Central memory CD8-positive, alpha-beta T cell (primary cell): ENCODE data around the gene AIFM2.
"Not testable (repeated sequence)": the region's sequence is repeated elsewhere in the genome, so short reads cannot be mapped to it uniquely, and the experiment has no call there.

Source experiments
- ATAC-seq: fragments of 150-1000 bp; cut with Tn5 transposase; replicated peaks from 2 replicates; pipeline ENCODE4 v1.10.0; 2022; ENCODE audit warnings: mild to moderate bottlenecking, moderate FRiP score, moderate number of reproducible peaks; ENCODE audit not compliant: poor library complexity, severe bottlenecking; ENCODE audit errors: extremely low read depth
- DNase-seq, 2 donors: peaks; one replicate each; pipeline ENCODE4 v3.0.0; 2021; ENCODE audit warnings: low spot score in 2 of 2
- H3K27ac Mint-ChIP-seq: one replicate; pipeline ENCODE4 v1.8.0; 2022; ENCODE audit warnings: low read depth, mild to moderate bottlenecking, moderate library complexity, mixed read lengths
- H3K27me3 Mint-ChIP-seq: one replicate; pipeline ENCODE4 v1.8.0; 2022; ENCODE audit warnings: mixed read lengths
- H3K36me3 Mint-ChIP-seq: one replicate; pipeline ENCODE4 v1.8.0; 2022; ENCODE audit warnings: mild to moderate bottlenecking, moderate library complexity, mixed read lengths; ENCODE audit not compliant: insufficient read depth
- H3K4me1 Mint-ChIP-seq: one replicate; pipeline ENCODE4 v1.8.0; 2022; ENCODE audit warnings: mixed read lengths
- H3K4me3 Mint-ChIP-seq: one replicate; pipeline ENCODE4 v1.8.0; 2022; ENCODE audit warnings: mild to moderate bottlenecking, moderate library complexity, mixed read lengths
- H3K9me3 Mint-ChIP-seq: one replicate; pipeline ENCODE4 v1.8.0; 2022; ENCODE audit warnings: mixed read lengths

AIFM2 gene

GRCh38 chr10:70126700-70127395 is 5.8 kb downstream of the AIFM2 start:
- no peak overlapping the region for H3K27ac Mint-ChIP-seq
- H3K36me3 Mint-ChIP-seq, result peaks cover 5% of the 10 kb centered on the region
- no peaks in the 10 kb centered on the region for H3K9me3 Mint-ChIP-seq
- H3K4me1 Mint-ChIP-seq, result peaks cover 4% of the 10 kb centered on the region
- DNase-seq (no peak), ATAC-seq (no peak)
- no peak overlapping the region for H3K4me3 Mint-ChIP-seq
- no peaks in the 10 kb centered on the region for H3K27me3 Mint-ChIP-seq

- Mint-ChIP-seq H3K4me3 (no peak overlapping the region), H3K36me3 (peaks cover 5% of the 10 kb centered on the region), H3K27ac (no peak overlapping the region), H3K4me1 (no peaks in the 10 kb centered on the region), H3K9me3 (no peaks in the 10 kb centered on the region), H3K27me3 (no peaks in the 10 kb centered on the region)
- no peak for ATAC-seq
- DNase-seq, result no peak
Measured at GRCh38 chr10:70125918-70126552, 6.6 kb downstream of the AIFM2 start.

- DNase-seq (no peak), ATAC-seq (no peak)
- Mint-ChIP-seq H3K9me3 (no peaks in the 10 kb centered on the region), H3K27ac (no peak overlapping the region), H3K36me3 (peaks cover 5% of the 10 kb centered on the region), H3K4me1 (no peaks in the 10 kb centered on the region), H3K4me3 (no peak overlapping the region), H3K27me3 (no peaks in the 10 kb centered on the region)
Measured at GRCh38 chr10:70124918-70125317, 7.7 kb downstream of the AIFM2 start.

GRCh38 chr10:70124415-70124814 is 8.2 kb downstream of the AIFM2 start:
- Mint-ChIP-seq H3K9me3 (no peaks in the 10 kb centered on the region), H3K4me3 (no peak overlapping the region), H3K27me3 (no peaks in the 10 kb centered on the region), H3K4me1 (no peaks in the 10 kb centered on the region), H3K36me3 (peaks cover 5% of the 10 kb centered on the region), H3K27ac (no peak overlapping the region)
- ATAC-seq, result no peak
- no peak for DNase-seq

GRCh38 chr10:70123817-70124216 is 8.8 kb downstream of the AIFM2 start:
- H3K4me3 Mint-ChIP-seq, result no peak overlapping the region
- no peaks in the 10 kb centered on the region for H3K27me3 Mint-ChIP-seq
- no peak overlapping the region for H3K27ac Mint-ChIP-seq
- no peaks in the 10 kb centered on the region for H3K4me1 Mint-ChIP-seq
- no peaks in the 10 kb centered on the region for H3K9me3 Mint-ChIP-seq
- no peak for DNase-seq
- ATAC-seq, result no peak
- peaks cover 3% of the 10 kb centered on the region for H3K36me3 Mint-ChIP-seq

GRCh38 chr10:70123166-70123565 is 9.5 kb downstream of the AIFM2 start:
- not testable (repeated sequence) for H3K9me3 Mint-ChIP-seq, H3K36me3 Mint-ChIP-seq, DNase-seq, H3K27me3 Mint-ChIP-seq, H3K4me3 Mint-ChIP-seq, H3K4me1 Mint-ChIP-seq, H3K27ac Mint-ChIP-seq, ATAC-seq

- ATAC-seq, result no peak
- Mint-ChIP-seq H3K9me3 (no peaks in the 10 kb centered on the region), H3K4me3 (no peak overlapping the region), H3K4me1 (no peaks in the 10 kb centered on the region), H3K27ac (no peak overlapping the region), H3K36me3 (peaks cover under 1% of the 10 kb centered on the region), H3K27me3 (no peaks in the 10 kb centered on the region)
- no peak for DNase-seq
Measured at GRCh38 chr10:70122742-70123141, 9.9 kb downstream of the AIFM2 start.

- Mint-ChIP-seq H3K36me3 (no peaks in the 10 kb centered on the region), H3K9me3 (no peaks in the 10 kb centered on the region), H3K4me1 (peaks cover 1% of the 10 kb centered on the region), H3K27me3 (no peaks in the 10 kb centered on the region), H3K4me3 (no peak overlapping the region), H3K27ac (peak overlapping the region; percentile 25)
- ATAC-seq (no peak), DNase-seq (no peak)
Measured at GRCh38 chr10:70121281-70121949, 11.2 kb downstream of the AIFM2 start.

- DNase-seq, result no peak
- no peak for ATAC-seq
- H3K4me3 Mint-ChIP-seq, result no peak overlapping the region
- H3K9me3 Mint-ChIP-seq, result no peaks in the 10 kb centered on the region
- H3K4me1 Mint-ChIP-seq, result peaks cover 6% of the 10 kb centered on the region
- no peak overlapping the region for H3K27ac Mint-ChIP-seq
- H3K36me3 Mint-ChIP-seq, result no peaks in the 10 kb centered on the region
- no peaks in the 10 kb centered on the region for H3K27me3 Mint-ChIP-seq
Measured at GRCh38 chr10:70120417-70120816, 12.2 kb downstream of the AIFM2 start.

GRCh38 chr10:70119623-70120022 is 13.0 kb downstream of the AIFM2 start:
- H3K9me3 Mint-ChIP-seq, result no peaks in the 10 kb centered on the region
- no peak overlapping the region for H3K4me3 Mint-ChIP-seq
- no peak for DNase-seq
- H3K36me3 Mint-ChIP-seq, result no peaks in the 10 kb centered on the region
- no peak for ATAC-seq
- H3K27me3 Mint-ChIP-seq, result no peaks in the 10 kb centered on the region
- no peak overlapping the region for H3K27ac Mint-ChIP-seq
- peaks cover 6% of the 10 kb centered on the region for H3K4me1 Mint-ChIP-seq

- Mint-ChIP-seq H3K27me3 (no peaks in the 10 kb centered on the region), H3K27ac (no peak overlapping the region), H3K4me1 (peaks cover 6% of the 10 kb centered on the region), H3K36me3 (no peaks in the 10 kb centered on the region), H3K9me3 (no peaks in the 10 kb centered on the region), H3K4me3 (no peak overlapping the region)
- ATAC-seq (no peak), DNase-seq (no peak)
Measured at GRCh38 chr10:70119197-70119596, 13.4 kb downstream of the AIFM2 start.

GRCh38 chr10:70118196-70118595 is 14.4 kb downstream of the AIFM2 start:
- Mint-ChIP-seq H3K27me3 (no peaks in the 10 kb centered on the region), H3K4me1 (peaks cover 6% of the 10 kb centered on the region), H3K9me3 (no peaks in the 10 kb centered on the region), H3K27ac (no peak overlapping the region), H3K36me3 (peaks cover 1% of the 10 kb centered on the region), H3K4me3 (no peak overlapping the region)
- DNase-seq (no peak), ATAC-seq (no peak)

- H3K27me3 Mint-ChIP-seq, result no peaks in the 10 kb centered on the region
- H3K4me1 Mint-ChIP-seq, result peaks cover 6% of the 10 kb centered on the region
- H3K27ac Mint-ChIP-seq, result no peak overlapping the region
- no peak for ATAC-seq
- H3K36me3 Mint-ChIP-seq, result peaks cover 1% of the 10 kb centered on the region
- no peak overlapping the region for H3K4me3 Mint-ChIP-seq
- H3K9me3 Mint-ChIP-seq, result no peaks in the 10 kb centered on the region
- no peak for DNase-seq
Measured at GRCh38 chr10:70117646-70118045, 15.0 kb downstream of the AIFM2 start.
